DMS153 (cell line): ENCODE measurements around the gene ZBTB11.
"Not testable (repeated sequence)": the region's sequence is repeated elsewhere in the genome, so short reads cannot be mapped to it uniquely, and the experiment has no call there.

Experiments
- DNase-seq: peaks from one replicate; lab custom pipeline; 2025; lab: John Stamatoyannopoulos, UW

ZBTB11 gene

DNA sequence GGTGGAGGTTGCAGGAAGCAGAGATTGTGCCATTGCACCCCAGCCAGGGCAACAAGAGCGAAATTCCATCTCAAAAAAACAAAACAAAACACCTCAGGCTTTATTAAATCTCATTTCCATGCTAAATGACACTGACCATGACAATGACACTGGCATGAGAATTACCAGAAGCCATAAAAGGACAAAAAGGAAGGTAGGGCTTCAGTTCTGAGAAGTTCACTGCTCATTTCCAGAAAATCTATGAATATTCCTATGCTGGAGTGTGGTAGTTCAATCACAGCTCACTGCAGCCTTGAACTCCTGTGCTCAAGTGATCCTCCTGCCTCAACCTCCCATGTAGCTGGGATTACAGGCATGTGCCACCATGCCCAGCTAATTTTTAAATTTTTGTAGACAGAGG is 58.2 kb downstream of the ZBTB11 start:
- no peak for DNase-seq

DNA sequence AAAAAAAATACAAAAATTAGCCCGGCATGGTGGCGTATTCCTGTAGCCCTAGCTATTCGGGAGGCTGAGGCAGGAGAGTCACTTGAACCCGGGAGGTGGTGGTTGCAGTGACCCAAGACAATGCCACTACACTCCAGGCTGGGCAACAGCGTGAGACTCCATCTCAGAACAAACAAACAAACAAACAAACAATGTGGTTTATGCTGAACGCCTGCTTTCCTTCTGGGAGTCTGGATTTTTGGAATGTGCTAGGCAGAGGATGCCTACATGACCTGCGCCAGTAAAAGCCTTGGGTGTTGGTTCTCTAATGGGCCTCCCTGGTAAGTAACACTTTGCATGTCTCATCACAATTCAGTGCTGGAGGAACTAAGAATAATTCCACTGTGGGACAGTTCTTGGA is 59.5 kb downstream of the ZBTB11 start:
- DNase-seq: no peak

DNA sequence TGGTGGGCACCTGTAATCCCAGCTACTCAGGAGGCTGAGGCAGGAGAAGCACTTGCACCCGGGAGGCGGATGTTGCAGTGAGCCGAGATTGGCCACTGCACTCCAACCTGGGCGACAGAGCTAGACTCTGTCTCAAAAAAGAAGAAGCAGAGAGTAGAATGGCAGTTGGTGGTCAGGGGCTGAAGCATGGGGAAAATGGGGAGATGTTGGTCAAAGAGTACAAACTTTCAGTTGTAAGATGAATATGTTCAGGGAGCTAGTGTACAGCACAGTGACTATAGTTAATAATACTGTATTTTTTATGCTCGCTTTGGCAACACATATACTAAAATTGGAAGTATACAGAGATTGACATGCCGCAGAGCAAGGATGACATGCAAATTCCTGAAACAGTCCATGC is 61.4 kb downstream of the ZBTB11 start:
- DNase-seq: no peak

DNA sequence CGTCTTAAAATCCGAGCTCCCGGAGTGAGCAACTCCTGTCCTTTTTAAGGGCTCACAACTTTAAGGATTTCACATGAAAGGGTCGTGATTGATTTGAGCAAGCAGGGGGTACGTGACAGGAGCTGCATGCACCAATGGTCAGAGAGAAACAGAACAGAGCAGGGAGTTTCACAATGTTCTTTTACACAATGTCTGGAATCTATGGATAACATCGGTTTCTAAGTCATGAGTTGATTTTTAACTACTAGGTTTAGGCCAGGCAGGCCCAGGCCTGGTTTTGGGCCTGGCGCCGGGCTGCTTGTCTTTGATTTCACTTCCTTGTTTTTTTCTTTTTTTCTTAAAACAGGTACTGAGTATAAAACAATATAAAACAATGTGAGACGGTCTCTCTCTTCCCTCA is 63.9 kb downstream of the ZBTB11 start:
- DNase-seq: not testable (repeated sequence)

DNA sequence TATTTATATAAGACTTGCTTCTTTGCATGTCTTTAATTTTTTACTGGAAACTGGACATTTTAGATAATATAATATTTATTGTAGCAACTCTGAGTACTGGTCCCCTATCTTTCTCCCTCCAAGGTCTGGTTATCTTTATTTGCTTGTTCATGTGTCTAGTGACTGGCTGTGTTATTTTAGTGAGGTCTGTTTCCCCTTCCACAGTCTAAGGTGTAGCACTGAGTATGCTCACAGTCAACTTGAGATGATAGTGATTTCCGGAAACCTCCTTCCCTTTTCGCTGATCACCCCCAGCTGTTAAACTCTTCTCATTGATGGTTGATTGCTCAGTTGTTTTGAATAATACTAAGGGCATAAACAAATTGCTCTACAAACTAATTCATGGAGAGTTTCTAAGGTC is 65.9 kb downstream of the ZBTB11 start:
- no peak for DNase-seq

DNA sequence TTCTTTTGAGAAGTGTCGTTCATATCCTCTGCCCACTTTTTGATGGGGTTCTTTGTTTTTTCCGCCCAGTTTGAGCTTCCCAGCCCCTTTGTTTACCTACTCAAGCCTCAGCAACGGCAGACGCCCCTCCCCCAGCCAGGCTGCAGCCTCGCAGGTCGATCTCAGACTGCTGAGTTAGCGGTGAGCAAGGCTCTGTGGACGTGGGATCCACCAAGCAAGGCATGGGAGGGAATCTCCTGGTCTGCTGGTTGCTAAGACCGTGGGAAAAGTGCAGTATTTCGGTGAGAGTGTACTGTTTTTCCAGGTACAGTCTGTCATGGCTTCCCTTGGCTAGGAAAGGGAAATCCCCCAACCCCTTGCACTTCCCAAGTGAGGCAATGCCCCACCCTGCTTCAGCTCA is 71.5 kb downstream of the ZBTB11 start:
- not testable (repeated sequence) for DNase-seq

DNA sequence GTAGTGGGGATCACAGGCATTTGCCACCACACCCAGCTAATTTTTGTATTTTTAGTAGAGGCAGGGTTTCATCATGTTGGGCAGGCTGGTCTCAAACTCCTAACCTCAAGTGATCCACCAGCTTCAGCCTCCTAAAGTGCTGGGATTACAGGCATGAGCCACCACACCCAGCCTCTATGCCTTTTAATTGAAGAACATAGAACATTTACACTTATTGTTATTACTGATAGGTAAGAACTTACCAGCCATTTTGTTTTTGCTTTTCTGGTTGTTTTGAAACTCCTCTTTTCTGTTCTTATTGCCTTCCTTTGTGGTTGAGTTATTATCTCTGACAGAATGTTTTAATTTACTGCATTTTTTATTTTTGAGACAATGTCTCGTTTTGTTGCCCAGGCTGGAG is 73.7 kb downstream of the ZBTB11 start:
- DNase-seq: no peak

DNA sequence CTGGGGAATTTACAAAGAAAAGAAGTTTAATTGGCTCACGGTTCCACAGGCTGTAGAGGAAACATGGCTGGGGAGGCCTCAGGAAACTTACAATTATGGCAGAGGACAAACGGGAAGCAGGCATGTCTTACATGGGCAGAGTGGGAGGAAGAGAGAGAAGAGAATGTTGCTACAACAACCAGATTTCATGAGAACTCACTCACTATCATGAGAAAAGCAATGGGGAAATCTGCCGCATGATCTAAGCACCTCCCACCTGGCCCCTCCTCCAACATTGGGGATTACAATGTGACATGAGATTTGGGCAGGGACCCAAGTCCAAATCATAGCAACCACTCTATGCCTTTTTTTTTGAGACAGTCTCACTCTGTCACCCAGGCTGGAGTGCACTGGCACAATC is 74.2 kb downstream of the ZBTB11 start:
- no peak for DNase-seq
